Testis (tissue), 3 donors: Measurements from ENCODE around the gene CHST8. TPM values are rescaled to one million over a fixed set of nuclear protein-coding genes. Genes with fewer than 3 reads are reported as not detected.

Source experiments
- DNase-seq: peaks from one replicate; pipeline ENCODE4 v3.0.0-alpha.2; 2019
- H3K27ac ChIP-seq, 2 donors: fragments of 200-600 bp; sonication (generic); one replicate each; pipeline ENCODE4 v1.5.1; 2019
- H3K27me3 ChIP-seq: fragments of 200-600 bp; sonication (generic); one replicate; pipeline ENCODE4 v1.5.1; 2019
- H3K36me3 ChIP-seq: fragments of 200-600 bp; sonication (generic); one replicate; pipeline ENCODE4 v1.5.1; 2017; ENCODE audit warnings: low read depth; ENCODE audit errors: missing control alignments
- H3K4me1 ChIP-seq: fragments of 200-600 bp; sonication (generic); one replicate; pipeline ENCODE4 v1.5.1; 2019
- H3K4me3 ChIP-seq, 2 donors: fragments of 200-600 bp; sonication (generic); one replicate each; pipeline ENCODE4 v1.5.1; 2017 to 2019
- H3K9me3 ChIP-seq: fragments of 200-600 bp; sonication (generic); one replicate; pipeline ENCODE4 v1.5.1; 2017
- CTCF ChIP-seq, 3 experiments: fragments of 450-650 bp in 2 of 3; fragments of 200-600 bp in 1 of 3; sonication (generic) in 1 of 3; IDR thresholded peaks; one replicate each; pipeline ENCODE4 v1.5.1; 2016 to 2019; ENCODE audit warnings: antibody characterized with exemption in 3 of 3, mild to moderate bottlenecking in 2 of 3, moderate library complexity in 1 of 3
- POLR2A ChIP-seq: fragments of 450-650 bp; IDR thresholded peaks from one replicate; pipeline ENCODE4 v1.6.1; 2017; ENCODE audit warnings: antibody characterized with exemption, mild to moderate bottlenecking, moderate library complexity
- WGBS, 2 donors: methylation state at CpG; one replicate each; pipeline ENCODE4 v1.1.5; 2018; 5-methylcytosine and 5-hydroxymethylcytosine counted together
- intact Hi-C: fragments of 100-400 bp; cut with DNase I; formaldehyde crosslinking; loops from one replicate; pipeline ENCODE4 v1.15.1; 2023; ENCODE audit warnings: low total_unique reads
- polyA plus RNA-seq: library from polyadenylated mRNA; stranded (reverse); fragments of 350-450 nt; fragmentation: Illumina TruSeq; extraction: RNeasy Lipid Tissue Mini Kit (QIAGEN cat#74804); gene quantifications from one replicate; pipeline ENCODE4 v1.2.3, GENCODE V29; 2014; ENCODE audit warnings: low read depth, low replicate concordance; ENCODE audit not compliant: insufficient read depth
- total RNA-seq, 2 donors: library from RNA; depleted of rRNA; stranded (reverse); fragments of >200 nt; gene quantifications; one replicate each; pipeline ENCODE4 v1.2.3, GENCODE V29; 2016

The CHST8 gene
- total and polyA plus RNA-seq, 3 donors from 2014 or later = 0.75 to 0.93 (median 0.79) TPM

GRCh38 chr19:33719366-33720154, 97.8 kb downstream of the CHST8 start:
- Histone ChIP-seq H3K9me3 (no peaks in the 10 kb centered on the region), H3K36me3 (no peaks in the 10 kb centered on the region), H3K27ac (no peak overlapping the region), H3K4me1 (no peaks in the 10 kb centered on the region), H3K27me3 (no peaks in the 10 kb centered on the region), H3K4me3 (no peak overlapping the region)
- 44 to 50% methylated on average over 4 to 13 of the region's 13 CpGs for WGBS, 2 donors
- peak; percentile 35 for DNase-seq
- intact Hi-C loops = no loop called here
- TF ChIP-seq POLR2A = no peak
- TF ChIP-seq CTCF (IDR thresholded peaks at IDR 0.05) = no peak

- H3K9me3 ChIP-seq = no peaks in the 10 kb centered on the region
- no peak for DNase-seq
- H3K36me3 ChIP-seq = no peaks in the 10 kb centered on the region
- intact Hi-C loops = no loop called here
- H3K27ac ChIP-seq = no peak overlapping the region
- no peaks in the 10 kb centered on the region for H3K4me1 ChIP-seq
- H3K27me3 ChIP-seq = no peaks in the 10 kb centered on the region
- TF ChIP-seq POLR2A (no peak), CTCF (IDR thresholded peaks at IDR 0.05) (no peak)
- H3K4me3 ChIP-seq = no peak overlapping the region
- 93 to 100% methylated on average over 3 of the region's 3 CpGs for WGBS, 2 donors
Measured at GRCh38 chr19:33720155-33720493, 98.4 kb downstream of the CHST8 start.

- Histone ChIP-seq H3K27me3 (no peaks in the 10 kb centered on the region), H3K9me3 (no peaks in the 10 kb centered on the region), H3K4me3 (no peak overlapping the region), H3K4me1 (no peaks in the 10 kb centered on the region), H3K27ac (no peak overlapping the region), H3K36me3 (no peaks in the 10 kb centered on the region)
- WGBS, 2 donors = 85 to 87% methylated on average over 2 to 9 of the region's 9 CpGs
- intact Hi-C loops = no loop called here
- no peak for TF ChIP-seq POLR2A
- DNase-seq = no peak
Measured at GRCh38 chr19:33720691-33721682, 99.2 kb downstream of the CHST8 start.

GRCh38 chr19:33721735-33722297, 100.1 kb downstream of the CHST8 start:
- H3K4me1 ChIP-seq = no peaks in the 10 kb centered on the region
- TF ChIP-seq CTCF (IDR thresholded peaks at IDR 0.05) = no peak
- no peaks in the 10 kb centered on the region for H3K36me3 ChIP-seq
- no peaks in the 10 kb centered on the region for H3K9me3 ChIP-seq
- DNase-seq = no peak
- 75 to 83% methylated on average over 2 of the region's 2 CpGs for WGBS, 2 donors
- intact Hi-C loops = no loop called here
- H3K27ac ChIP-seq = no peak overlapping the region
- no peak overlapping the region for H3K4me3 ChIP-seq
- no peaks in the 10 kb centered on the region for H3K27me3 ChIP-seq
